Stimulated activated CD4-positive, alpha-beta T cell treated with anti-CD3 and anti-CD28 coated beads, Interleukin-1b, Interleukin-23, amount 100 ng/mL, for 4 hours (primary cell): ENCODE measurements around the gene ITK.
A peak's percentile ranks its signal among the peaks of the same experiment; 100 is the strongest.

ENCODE experiments used
- DNase-seq, 2 donors: peaks; one replicate each; pipeline ENCODE4 v3.0.0-alpha.2; 2020; ENCODE audit warnings: low read depth in 2 of 2

The ITK gene

DNA sequence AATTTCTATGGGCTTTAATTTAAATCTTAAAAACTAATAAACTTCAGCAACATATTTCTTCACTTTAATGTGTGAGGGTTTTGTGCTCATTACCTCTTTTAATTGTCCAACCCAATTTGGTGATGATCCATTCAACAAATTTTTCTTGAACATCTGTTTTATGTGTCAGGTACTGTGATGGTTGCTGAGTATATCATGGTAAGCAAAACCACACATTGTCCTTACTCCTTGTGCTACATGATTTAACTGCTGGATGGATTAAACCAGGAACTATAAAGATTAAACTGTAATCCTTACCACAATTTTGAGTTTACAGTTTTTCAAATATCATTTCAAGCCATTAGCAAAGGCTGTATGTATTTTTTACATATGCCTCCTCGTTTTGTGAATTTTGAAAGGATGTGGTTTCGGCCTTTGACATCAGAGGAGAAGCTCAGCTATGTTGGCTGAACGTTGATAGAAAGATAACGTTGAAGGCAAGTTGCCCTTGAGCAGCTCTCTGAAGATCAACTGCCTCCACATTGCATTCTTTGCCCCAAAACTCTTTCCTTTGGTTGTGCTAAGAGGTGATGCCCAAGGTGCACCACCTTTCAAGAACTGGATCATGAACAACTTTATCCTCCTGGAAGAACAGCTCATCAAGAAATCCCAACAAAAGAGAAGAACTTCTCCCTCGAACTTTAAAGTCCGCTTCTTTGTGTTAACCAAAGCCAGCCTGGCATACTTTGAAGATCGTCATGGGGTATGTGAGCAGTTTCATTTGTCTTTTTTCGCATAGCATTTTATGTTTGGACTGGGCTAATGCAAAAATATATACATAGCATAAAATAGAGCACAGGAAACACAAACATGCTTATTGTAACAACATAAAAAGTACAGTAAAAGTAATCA, at the start of gene ITK:
Gene ITK (plus strand): TSS at position 467 of the 891 bp plus-strand sequence. CDS start 138 bp downstream, at position 605.
- no peak for DNase-seq

DNA sequence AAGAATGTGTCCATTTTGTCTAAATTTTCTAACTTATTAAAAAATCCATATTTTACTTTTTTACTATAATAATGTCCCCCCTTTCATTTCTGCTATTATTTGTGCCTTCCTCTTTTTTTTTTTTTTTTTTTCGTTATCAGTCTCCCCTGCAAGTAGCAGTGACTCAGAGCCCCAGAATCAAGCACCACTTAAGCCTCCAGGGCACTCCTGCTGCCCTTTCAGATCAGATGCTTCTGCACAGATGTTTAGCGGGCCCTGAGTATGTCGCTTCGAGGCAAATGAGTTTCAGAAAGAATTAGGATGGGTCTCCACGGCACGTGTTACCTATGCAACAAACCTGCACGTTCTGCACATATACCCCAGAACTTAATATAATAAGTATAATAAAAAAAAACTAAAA, 49.7 kb upstream of the ITK start:
- no peak for DNase-seq

DNA sequence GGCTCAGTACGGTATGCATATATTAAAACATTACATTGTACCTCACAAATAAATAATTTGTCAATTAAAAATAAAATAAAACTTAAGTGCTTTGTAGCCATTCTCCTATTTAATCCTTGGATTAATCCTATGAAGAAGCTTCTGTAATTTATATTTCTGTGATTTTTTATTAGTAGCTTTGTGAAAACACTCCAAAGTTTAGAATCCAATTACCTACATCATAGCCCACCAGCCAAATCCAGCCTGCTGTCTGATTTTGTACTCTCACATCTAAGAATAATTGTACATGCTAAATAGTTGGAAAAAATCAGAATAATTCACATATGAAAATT, 48.4 kb upstream of the ITK start:
- DNase-seq = no peak

DNA sequence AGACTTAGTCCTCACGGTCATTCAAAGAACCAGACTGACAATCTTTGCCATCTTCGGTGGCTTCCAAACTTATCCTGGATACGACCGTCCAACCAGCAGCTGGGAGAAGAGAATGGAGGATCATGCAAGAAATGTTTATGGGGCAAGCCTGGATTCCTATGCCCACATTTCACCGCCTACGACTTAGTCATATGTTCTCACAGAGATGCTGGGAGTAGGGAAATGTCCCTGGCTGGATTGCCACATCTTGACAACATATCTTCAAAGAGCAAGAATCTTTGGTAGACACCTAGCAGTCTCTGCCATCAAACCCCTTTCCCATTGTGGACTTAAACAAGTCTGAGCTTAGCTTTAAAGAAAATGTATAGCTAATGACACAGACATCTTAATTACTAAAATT, 42.9 kb upstream of the ITK start:
- no peak for DNase-seq

DNA sequence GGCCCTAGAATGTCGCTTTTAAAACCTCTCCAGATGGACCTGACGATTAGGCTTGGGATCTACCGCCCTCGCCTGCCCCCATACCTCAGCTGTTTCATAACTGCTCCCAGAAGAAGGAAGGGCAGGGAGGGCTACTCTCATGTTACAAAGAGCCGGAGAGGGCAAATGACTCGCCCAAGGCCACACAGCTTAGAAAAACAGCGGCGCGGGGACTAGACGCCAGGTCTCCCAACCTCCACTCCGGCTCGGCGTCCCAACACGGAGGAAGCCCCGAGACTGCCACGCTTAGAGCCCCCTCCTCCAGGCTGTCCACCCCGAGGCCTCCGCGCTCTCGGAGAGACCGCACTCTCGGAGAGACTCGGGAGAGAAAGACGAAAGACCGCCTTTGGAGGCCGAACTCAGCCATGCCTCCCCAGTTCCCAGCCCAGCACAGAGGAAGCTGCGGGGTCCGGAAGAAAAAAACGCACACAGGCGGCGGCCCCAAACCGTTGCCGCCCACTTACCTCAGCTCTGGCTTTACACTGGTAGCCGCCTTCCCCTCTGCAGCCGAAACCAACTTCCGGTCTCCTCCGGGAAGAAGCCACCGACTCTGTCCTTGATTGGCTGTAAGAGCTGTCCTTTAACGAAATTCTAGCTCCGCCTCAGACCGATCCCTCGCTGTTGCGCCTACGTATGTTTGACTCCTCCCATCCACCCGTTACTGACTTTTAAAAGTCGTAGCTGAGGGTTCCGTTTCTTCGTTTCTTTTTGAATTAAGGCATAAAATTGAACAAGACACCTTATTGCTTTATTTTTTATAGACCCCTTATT, 38.1 kb upstream of the ITK start, which contains the start of gene MED7:
Gene MED7 (minus strand): TSS at position 549 of the 810 bp plus-strand sequence. CDS start 3,434 bp downstream, outside the sequence.
- DNase-seq = peak; percentile 68 to 87

DNA sequence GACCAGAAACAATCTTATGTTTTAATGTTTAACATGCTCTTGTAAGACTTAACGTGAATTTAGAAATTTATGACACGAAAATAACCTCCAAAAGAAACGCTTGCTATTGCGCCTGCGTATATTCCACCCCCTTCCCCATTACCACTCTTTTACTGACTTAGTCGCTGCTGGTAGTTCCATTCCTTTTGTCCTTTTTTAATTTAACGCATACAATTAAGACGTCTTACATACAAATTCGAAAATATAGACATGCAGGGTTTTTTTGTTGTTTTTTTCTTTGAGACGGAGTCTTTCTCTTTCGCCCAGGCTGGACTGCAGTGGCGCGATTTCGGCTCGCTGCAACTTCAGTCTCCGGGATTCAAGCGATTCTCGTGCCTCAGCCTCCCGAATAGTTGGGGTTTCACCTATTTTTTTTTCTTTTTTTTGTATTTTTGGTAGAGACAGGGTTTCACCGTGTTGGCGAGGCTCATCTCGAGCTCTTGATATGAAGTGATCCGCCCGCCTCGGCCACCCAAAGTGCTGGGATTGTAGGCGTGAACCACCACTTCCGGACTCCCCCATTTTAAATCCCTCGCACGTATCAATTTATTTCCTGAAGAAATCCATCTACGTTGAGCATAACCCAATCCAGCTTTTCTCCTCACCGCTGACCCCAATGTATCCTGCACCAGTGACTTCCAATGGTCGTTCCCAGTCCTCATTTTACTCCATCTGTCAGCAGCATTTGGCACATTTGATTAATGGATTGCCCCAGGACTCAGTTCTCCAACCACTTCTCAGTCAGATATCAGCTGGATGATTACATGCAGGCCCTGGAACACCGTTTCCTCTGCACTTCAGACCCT, 37.3 kb upstream of the ITK start:
- DNase-seq = peak in 1 of 2 donors; percentile 28

DNA sequence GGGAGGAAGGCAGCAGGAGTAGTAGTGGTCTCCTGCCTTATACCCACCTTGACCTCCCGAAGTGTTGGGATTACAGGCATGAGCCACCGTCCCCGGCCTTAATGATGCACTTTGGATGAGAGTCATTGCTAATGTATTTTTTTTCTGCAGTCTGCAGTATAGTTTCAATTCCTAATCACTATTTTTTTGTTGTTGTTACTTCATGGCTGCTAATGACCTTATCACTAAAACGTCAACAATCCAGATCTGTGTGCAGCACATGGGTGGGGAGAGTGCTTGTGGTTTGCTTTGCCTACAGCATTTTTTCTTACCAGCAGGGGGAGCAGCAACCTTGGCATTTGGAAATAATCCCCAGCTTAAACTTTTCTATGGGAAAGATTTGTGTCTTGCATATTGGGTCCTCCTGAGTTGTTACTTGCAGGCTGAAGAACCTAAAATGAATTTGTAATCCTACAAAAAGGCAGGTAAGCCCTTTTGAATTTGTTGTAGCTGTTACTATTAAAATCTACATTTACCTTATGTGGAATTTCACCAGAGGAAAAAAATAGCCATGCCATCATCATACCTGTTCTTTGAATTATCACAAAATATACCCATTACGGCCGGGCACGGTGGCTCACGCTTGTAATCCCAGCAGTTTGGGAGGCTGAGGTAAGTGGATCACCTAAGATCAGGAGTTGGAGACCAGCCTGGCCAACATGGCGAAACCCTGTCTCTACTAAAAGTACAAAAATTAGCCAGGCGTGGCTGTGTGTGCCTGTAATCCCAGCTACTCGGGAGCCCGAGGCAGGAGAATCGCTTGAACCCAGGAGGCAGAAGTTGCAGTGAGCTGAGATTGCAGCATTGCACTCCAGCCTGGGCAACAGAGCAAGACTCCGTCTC, 31.7 kb upstream of the ITK start:
- DNase-seq = peak; percentile 59 to 86

DNA sequence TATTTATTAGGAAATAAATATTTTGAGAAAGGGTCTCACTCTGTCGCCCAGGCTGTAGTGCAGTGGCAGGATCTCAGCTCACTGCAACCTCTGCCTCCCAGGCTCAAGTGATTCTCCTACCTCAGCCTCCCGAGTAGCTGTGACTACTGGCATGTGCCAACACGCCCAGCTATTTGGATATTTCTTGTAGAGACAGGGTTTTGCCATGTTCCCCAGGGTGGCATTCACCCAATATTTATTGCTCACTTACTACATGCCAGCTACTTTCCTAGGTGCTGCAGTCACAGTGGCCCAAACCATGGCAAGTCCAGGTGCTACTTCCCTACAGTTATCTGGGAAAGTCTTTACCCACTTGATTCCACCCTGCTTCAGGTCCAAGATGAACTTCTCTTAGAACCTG, 29.6 kb upstream of the ITK start:
- DNase-seq = no peak

DNA sequence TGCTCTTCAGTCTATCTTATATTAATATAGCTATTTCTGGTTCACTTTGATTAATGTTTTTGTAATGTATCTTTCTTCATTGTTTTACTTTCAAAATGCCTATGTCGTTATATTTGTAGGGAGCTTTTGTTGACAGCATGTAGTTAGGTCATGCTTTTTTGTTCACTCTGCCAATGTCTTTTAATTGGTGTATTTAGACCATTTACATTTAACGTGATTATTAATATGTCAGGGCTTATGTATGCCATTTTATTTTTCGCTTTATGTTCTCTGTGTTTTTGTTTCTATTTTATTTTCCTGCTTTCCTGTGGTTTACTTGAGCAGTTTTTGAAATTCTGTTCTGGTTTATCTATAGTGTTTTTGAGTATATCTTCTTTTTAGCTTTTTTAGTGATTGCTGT, 25.3 kb upstream of the ITK start:
- no peak for DNase-seq

DNA sequence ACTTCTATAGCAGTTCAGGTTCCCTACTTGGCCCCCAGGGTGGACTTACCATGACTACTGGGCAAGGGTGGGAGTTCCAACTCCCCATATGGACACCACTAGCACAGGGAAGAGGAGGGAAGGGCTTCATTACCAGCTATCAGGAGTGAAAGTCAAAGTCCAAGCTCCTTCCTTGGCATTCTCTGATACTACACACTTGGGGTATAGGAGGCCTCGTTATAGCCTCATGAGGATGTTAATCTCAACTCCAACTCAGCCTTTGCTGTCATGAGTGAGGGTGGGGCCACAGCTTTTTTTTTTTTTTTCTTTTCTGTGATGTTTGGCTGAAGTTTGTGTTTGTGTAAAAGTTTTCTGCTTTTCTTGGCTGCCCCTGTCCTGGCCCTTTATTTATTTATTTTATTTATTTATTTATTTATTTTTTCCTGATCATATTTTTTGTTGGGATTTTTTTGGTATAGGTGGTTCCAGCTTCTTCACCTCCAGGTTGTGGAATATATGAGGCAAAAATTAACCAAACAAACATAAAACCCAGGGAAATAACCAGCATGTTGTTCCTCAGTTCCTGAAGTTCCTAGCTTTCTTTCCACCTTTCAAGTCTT, 23.2 kb upstream of the ITK start:
- no peak for DNase-seq

DNA sequence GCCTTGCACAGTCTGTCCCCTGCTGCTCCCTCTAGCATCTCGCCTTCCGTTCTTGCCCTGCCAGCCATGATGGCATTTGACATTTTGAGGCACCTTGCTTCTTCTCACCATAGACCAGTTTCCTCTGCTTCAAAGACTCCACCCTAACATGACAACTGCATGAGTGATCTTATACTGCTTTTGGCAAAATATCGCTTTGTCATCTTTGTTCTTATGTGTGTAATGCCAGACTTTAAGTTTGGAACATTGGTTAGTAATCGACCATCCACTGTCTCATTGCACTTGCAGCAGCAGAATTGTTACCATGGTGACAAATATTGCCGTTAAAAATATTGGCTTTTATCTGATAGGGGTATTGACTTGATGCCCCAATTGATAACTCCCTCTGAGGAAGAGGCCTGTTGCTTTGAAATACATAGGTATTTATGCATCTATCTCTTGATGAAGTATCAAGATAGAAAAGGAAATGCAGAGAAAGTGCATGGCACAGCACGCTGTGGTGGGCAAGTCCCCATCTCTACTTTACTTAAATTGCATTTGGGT, 21.4 kb upstream of the ITK start:
- no peak for DNase-seq

DNA sequence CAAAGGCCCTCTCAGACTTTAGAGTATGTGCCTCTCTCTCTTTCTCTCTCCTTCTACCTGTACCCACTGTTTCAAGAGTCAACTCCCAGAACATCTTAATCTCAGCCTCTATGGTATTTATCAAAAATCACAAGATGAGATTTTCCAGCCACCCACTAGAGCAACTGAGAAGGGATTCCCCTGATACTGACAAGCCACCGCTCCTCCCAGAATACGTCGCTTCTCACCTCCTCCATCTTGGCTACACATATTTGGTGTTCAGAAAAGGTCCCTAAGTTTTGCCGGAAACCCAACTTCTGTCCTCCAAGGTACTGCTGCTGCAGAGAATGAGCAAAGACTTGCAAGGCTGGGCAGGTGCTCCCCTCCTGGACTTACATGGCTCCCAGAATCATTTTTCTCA, 20.6 kb upstream of the ITK start:
- DNase-seq = no peak

DNA sequence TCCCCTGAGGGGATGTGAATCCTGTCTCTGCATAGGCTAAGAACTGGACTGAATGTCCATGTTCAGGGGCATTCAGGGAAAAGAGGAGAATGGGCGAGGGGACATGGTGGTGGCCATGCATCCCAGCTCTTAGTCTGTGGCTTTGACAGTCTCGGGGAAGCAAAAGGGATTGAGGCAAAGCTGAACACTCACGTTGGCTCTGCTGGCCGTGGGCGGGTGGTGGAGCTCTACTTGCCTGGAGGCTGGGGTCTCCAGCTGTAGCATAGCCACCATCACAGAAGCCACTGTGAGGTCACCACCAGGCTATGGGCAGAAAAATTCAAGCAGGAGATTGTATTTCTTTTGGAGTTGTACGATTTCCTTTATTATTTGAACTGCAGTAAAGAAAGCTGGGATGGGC, 18.6 kb upstream of the ITK start:
- DNase-seq = no peak

DNA sequence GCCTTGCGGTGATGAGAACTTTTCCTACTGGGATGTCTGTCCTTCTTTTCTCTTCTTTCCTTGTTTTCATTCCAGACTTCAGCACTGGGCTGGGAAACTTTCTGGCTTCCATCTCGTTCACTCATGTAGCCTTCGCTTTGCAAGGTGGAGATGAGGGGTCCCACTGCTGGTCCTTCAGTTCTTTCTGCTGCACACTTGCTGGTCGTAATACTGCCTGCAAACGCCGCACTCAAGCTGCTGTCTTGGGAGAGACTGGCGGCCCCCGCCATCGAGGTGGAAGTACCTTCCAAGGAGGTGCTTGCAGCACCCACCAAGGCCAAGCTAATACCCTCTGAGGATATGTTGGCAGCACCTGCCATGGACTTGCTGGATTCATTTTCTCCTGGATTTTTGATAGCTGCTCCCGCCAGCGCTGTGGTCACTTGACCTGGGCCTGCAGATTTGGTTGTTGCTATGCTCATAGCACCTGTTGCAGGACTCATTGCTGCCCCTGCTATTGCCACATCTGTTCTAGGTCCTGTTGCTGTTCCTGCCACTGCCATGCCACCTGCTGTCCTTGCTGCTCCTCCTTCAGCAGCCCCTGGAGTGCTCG, 17.6 kb upstream of the ITK start:
- no peak for DNase-seq

DNA sequence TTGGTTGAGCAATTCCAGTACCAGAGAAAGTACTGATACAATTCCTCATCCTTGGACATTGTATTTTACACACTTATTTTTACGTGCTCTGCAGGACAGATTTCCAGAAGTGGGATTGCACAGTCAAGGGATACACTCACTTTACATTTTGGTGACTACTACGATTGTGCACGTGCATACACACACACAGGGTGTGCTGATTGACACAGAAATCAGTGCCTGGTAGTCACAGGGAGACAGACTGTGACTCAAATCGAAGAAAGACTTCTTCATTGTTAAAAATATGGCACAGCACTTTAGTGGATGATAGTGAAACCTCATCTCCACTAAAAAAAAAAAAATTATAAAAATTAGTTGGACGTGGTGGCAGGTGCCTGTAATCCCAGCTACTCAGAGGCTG, 16.1 kb upstream of the ITK start:
- no peak for DNase-seq

DNA sequence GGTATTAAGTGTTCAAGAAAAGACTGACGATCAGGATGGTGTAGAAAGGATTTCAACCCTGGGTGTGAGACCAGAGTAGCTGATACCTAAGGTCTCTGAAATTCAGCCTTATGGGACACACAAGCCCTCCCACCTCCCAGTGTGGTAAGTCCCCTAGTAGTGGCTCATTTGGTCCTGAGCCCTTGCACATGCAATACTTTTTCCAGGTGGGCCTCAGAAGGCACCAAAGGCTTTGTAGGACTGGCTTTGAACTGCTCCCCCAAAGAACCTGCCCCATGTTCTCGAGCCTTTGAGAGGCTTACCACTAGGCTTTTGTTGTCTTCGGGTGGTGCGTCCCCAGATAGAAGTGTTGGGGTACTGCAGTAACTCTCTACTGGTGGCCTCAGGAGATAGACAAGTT, 15.4 kb upstream of the ITK start:
- DNase-seq = no peak

DNA sequence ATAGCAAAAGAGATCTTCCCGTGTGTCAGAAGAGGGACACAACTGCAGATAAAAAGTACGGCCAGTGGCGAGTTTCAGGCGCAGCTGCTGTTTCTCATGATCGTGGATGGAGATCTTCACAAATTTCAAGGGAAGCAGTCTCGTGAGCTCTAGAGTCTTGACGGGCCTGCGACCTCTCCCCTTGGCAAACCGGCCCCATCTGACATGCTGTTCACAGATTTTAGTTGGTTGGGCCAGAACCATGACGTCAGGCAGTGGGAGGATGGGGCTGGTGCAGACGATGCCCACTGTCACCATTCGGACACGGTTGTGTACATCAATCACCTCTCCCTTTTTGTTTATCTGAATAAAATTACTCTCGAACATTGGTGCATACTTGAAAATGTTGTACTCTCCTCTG, 15.0 kb upstream of the ITK start:
- DNase-seq = no peak

DNA sequence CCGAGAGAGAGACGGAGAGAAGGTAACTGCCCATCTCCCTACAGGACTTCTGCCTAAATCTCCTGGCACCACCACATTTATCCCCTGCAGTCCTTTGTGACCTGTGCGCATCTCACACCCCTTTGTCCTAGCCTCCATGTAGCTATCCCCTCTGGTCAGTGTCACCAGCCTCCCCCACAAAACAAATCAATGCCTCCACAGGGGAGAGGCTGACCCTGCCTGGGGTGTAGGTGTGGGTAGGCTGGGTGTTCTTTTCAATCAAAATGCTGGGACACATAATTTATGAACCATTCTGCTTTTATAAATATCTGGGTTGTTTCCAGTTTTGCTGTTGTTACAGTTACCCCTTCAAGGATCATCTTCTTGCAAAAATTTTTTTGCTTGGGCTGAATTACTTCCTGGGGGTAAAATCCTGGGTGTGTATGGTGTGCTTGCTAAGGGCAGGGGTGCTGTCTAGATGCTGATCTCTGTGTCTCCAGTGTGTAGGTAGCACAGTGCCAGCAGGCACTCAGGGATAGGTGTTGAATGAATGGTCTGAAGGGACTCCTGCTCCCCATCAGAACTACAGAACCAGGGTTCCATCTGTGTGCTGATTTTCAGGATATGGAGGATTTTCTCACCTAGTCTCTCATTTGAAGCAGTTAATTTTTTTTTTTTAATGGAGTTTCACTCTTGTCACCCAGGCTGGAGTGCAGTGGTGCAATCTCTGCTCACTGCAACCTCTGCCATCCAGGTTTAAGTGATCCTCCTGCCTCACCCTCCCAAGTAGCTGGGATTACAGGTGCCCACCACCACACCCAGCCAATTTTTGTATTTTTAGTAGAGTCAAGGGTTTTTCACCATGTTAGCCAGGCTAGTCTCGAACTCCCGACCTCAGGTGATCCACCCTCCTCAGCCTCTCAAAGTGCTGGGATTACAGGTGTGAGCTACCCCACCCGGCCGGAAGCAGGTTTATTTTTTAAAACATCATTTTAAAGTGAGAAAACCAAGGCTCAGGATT, 14.1 kb upstream of the ITK start, which contains the start of gene GARIN3:
Gene GARIN3 (minus strand): TSS at position 51 of the 1,000 bp plus-strand sequence. CDS start 96 bp downstream, outside the sequence.
- no peak for DNase-seq
